Ishikawa (cell line): ENCODE measurements around the gene POM121.
"Not testable (repeated sequence)": the region's sequence is repeated elsewhere in the genome, so short reads cannot be mapped to it uniquely, and the experiment has no call there.

Experiments used
- CEBPB ChIP-seq: IDR thresholded peaks from 2 replicates; pipeline ENCODE4 v1.6.1; 2012
- CREB1 ChIP-seq: IDR thresholded peaks from 2 replicates; pipeline ENCODE4 v1.6.1; 2012; ENCODE audit warnings: low read depth
- EGR1 ChIP-seq: IDR thresholded peaks from 2 replicates; pipeline ENCODE4 v1.6.1; 2012
- EP300 ChIP-seq: IDR thresholded peaks from 2 replicates; pipeline ENCODE4 v1.6.1; 2012; ENCODE audit warnings: borderline replicate concordance
- FOXM1 ChIP-seq: IDR thresholded peaks from 2 replicates; pipeline ENCODE4 v1.6.1; 2012; ENCODE audit warnings: low read depth, borderline replicate concordance
- MAX ChIP-seq: IDR thresholded peaks from 2 replicates; pipeline ENCODE4 v1.6.1; 2012
- NFIC ChIP-seq: IDR thresholded peaks from 2 replicates; pipeline ENCODE4 v1.6.1; 2012
- RAD21 ChIP-seq: IDR thresholded peaks from 2 replicates; pipeline ENCODE4 v1.6.1; 2012; ENCODE audit warnings: low read depth
- REST ChIP-seq: IDR thresholded peaks from 2 replicates; pipeline ENCODE4 v1.6.1; 2012; ENCODE audit warnings: low read depth, mild to moderate bottlenecking
- TAF1 ChIP-seq: IDR thresholded peaks from 2 replicates; pipeline ENCODE4 v1.6.1; 2012; ENCODE audit warnings: low read depth, mild to moderate bottlenecking
- TCF12 ChIP-seq: IDR thresholded peaks from 2 replicates; pipeline ENCODE4 v1.6.1; 2012; ENCODE audit warnings: low read depth
- TEAD4 ChIP-seq: IDR thresholded peaks from 2 replicates; pipeline ENCODE4 v1.6.1; 2012
- USF1 ChIP-seq: IDR thresholded peaks from 2 replicates; pipeline ENCODE4 v1.6.1; 2012
- YY1 ChIP-seq: IDR thresholded peaks from 2 replicates; pipeline ENCODE4 v1.6.1; 2012; ENCODE audit warnings: low read depth
- ZBTB7A ChIP-seq: IDR thresholded peaks from 2 replicates; pipeline ENCODE4 v1.6.1; 2012; ENCODE audit warnings: low read depth

The POM121 gene

GRCh38 chr7:72924386-72924732 lies 536 bp upstream of the POM121 start:
- TF ChIP-seq EGR1 (no peak), YY1 (no peak), USF1 (no peak), NFIC (no peak)

- no peak for TF ChIP-seq ZBTB7A
- no peak for TF ChIP-seq REST
- TF ChIP-seq EP300, result no peak
- TF ChIP-seq USF1, result no peak
- no peak for TF ChIP-seq NFIC
- TF ChIP-seq CREB1, result no peak
- TF ChIP-seq TAF1, result no peak
- no peak for TF ChIP-seq TCF12
- no peak for TF ChIP-seq FOXM1
- TF ChIP-seq TEAD4, result no peak
- TF ChIP-seq CEBPB, result no peak
- no peak for TF ChIP-seq EGR1
- no peak for TF ChIP-seq RAD21
- no peak for TF ChIP-seq YY1
- no peak for TF ChIP-seq MAX
These were observed 738 bp downstream of the POM121 start for GRCh38 chr7:72925546-72926120.

DNA sequence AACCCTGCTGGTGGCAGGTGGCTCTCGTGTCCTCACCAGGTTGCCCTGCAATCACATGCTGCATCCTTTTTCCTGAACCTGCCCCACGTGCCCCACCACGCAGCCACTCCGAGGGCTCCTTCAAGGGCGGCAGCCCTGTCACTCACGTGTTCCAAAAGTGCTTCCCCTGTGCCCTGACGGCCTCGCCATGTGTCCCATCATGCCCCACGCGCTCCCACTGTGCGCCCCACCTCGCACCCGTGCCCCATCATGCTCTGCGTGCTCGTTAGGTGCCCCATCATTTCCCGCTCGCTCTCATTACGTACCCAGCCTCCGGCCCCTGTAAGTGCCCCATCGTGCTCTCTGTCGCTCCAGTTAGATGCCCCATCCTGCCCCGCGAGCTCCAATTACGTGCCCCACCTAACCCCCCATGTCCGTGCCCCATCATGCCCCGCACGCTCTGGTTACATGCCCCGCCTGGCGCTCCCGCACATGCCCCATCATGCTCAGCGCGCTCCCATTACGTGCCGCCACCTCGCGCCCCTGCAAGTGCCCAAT lies 44.2 kb downstream of the POM121 start, which contains the start of gene TRIM74:
TRIM74 (minus strand) TSS at position 487 of the 537 bp plus-strand sequence. CDS start 3,309 bp downstream, outside the sequence.
- not testable (repeated sequence) for TF ChIP-seq ZBTB7A, USF1, EGR1
